HEK293 (cell line): ENCODE measurements around the gene CYP2D6.

Experiments used
- CTCF ChIP-seq: fragments of 450-650 bp; formaldehyde crosslinking; IDR thresholded peaks from 2 replicates; pipeline ENCODE4 v1.5.1; 2016; ENCODE audit warnings: missing biosample characterization, missing genetic modification characterization
- KLF9 ChIP-seq: fragments of 450-650 bp; formaldehyde crosslinking; IDR thresholded peaks from 2 replicates; pipeline ENCODE4 v1.5.1; 2016; ENCODE audit warnings: missing biosample characterization, missing genetic modification characterization, low read depth
- SALL2 ChIP-seq: fragments of 450-650 bp; formaldehyde crosslinking; IDR thresholded peaks from 2 replicates; pipeline ENCODE4 v1.5.0; 2017; ENCODE audit warnings: missing biosample characterization, mild to moderate bottlenecking, missing genetic modification characterization, borderline replicate concordance
- ZNF157 ChIP-seq: fragments of 450-650 bp; formaldehyde crosslinking; IDR thresholded peaks from 2 replicates; pipeline ENCODE4 v1.5.1; 2016; ENCODE audit warnings: missing biosample characterization, missing genetic modification characterization

- TF ChIP-seq KLF9 (tag by site-specific recombination) (no peak), ZNF157 (tag by site-specific recombination) (no peak), CTCF (tag by site-specific recombination) (no peak), SALL2 (tag by site-specific recombination) (no peak)
Observed at GRCh38 chr22:42084874-42085273, 45.7 kb downstream of the CYP2D6 start.
